H1 (cell line): ENCODE measurements around the gene WFDC1. TPM values are rescaled to one million over a fixed set of nuclear protein-coding genes. Genes with fewer than 3 reads are reported as not detected.

Experiments
- CTCF ChIA-PET: fragments of 300-600 bp; sonication (Branson Sonifier 250); formaldehyde crosslinking; loops from one replicate; lab custom pipeline; 2021; ENCODE audit not compliant: partially characterized antibody; lab: Charles Lee
- POLR2A ChIA-PET: fragments of 300-600 bp; sonication (Branson Sonifier 250); formaldehyde crosslinking; loops from one replicate; lab custom pipeline; 2021; ENCODE audit warnings: inconsistent platforms; ENCODE audit not compliant: partially characterized antibody; lab: Charles Lee
- DNase-seq, 2 experiments: peaks; one replicate each; pipeline versions ENCODE4 v3.0.0 to v3.0.0-alpha.2; 2010 to 2022; ENCODE audit warnings: low spot score in 2 of 2, low read depth in 1 of 2, mixed read lengths in 1 of 2
- FAIRE-seq: peaks from 2 replicates; lab custom pipeline; 2011; peaks lifted over from hg19 to GRCh38; lab: Jason Lieb, UNC
- H2AFZ ChIP-seq: 2 replicates; pipeline ENCODE4 v1.8.1; 2012; ENCODE audit warnings: low read length, inconsistent platforms
- H2AK5ac ChIP-seq: 2 replicates; pipeline ENCODE4 v1.6.1; 2013; ENCODE audit warnings: low read depth, low read length
- H2BK120ac ChIP-seq: replicated peaks from 2 replicates; pipeline ENCODE3; 2013; ENCODE audit warnings: low read depth, low read length, inconsistent platforms
- H2BK12ac ChIP-seq: 2 replicates; pipeline ENCODE4 v1.6.1; 2013; ENCODE audit warnings: low read depth, low read length
- H2BK15ac ChIP-seq: 2 replicates; pipeline ENCODE4 v1.6.1; 2013; ENCODE audit warnings: low read length
- H2BK20ac ChIP-seq: 2 replicates; pipeline ENCODE4 v1.6.1; 2013; ENCODE audit warnings: low read length
- H2BK5ac ChIP-seq: 2 replicates; pipeline ENCODE4 v1.6.1; 2013; ENCODE audit warnings: low read depth, low read length
- H3K14ac ChIP-seq: 2 replicates; pipeline ENCODE4 v1.6.1; 2013; ENCODE audit warnings: inconsistent platforms; ENCODE audit not compliant: insufficient read length
- H3K18ac ChIP-seq: 2 replicates; pipeline ENCODE4 v1.6.1; 2013; ENCODE audit warnings: low read length; ENCODE audit errors: extremely low read depth
- H3K23ac ChIP-seq: 2 replicates; pipeline ENCODE4 v1.6.1; 2013; ENCODE audit warnings: inconsistent platforms; ENCODE audit not compliant: insufficient read length
- H3K23me2 ChIP-seq: 2 replicates; pipeline ENCODE4 v1.6.1; 2013; ENCODE audit warnings: low read depth, low read length
- H3K27ac ChIP-seq: 2 replicates; pipeline ENCODE4 v1.6.1; 2011; ENCODE audit warnings: low read depth, low read length, inconsistent platforms
- H3K27me3 ChIP-seq, 4 experiments: replicated peaks in 1 of 4; 1 replicate in 1 of 4; 2 replicates in 3 of 4; pipeline versions ENCODE4 v1.6.1 to v1.8.1; 2011 to 2013; ENCODE audit warnings: low read length in 3 of 4, mild to moderate bottlenecking in 3 of 4, inconsistent platforms in 2 of 4, mixed read lengths in 2 of 4, moderate library complexity in 1 of 4; ENCODE audit not compliant: control insufficient read depth in 3 of 4, insufficient read depth in 3 of 4; ENCODE audit errors: extremely low read depth in 1 of 4
- H3K36me3 ChIP-seq, 4 experiments: 2 replicates each; pipeline versions ENCODE4 v1.6.1 to v1.8.1; 2011 to 2013; ENCODE audit warnings: mild to moderate bottlenecking in 4 of 4, low read length in 3 of 4, moderate library complexity in 2 of 4, control low read depth in 1 of 4, inconsistent platforms in 1 of 4; ENCODE audit not compliant: insufficient read depth in 4 of 4, control insufficient read depth in 2 of 4
- H3K4ac ChIP-seq: replicated peaks from 2 replicates; pipeline ENCODE3; 2013; ENCODE audit warnings: low read length, low read depth, mixed read lengths, inconsistent platforms; ENCODE audit not compliant: insufficient read length
- H3K4me1 ChIP-seq, 4 experiments: replicated peaks in 1 of 4; 1 replicate in 1 of 4; 2 replicates in 3 of 4; pipeline versions ENCODE4 v1.6.1 to v1.8.1; 2011 to 2013; ENCODE audit warnings: low read length in 3 of 4, inconsistent platforms in 2 of 4, mixed read lengths in 1 of 4; ENCODE audit not compliant: insufficient read depth in 4 of 4, control insufficient read depth in 3 of 4
- H3K4me2 ChIP-seq, 2 experiments: 2 replicates each; pipeline versions ENCODE4 v1.6.1 to v1.8.1; 2011 to 2013; ENCODE audit warnings: low read depth in 2 of 2, low read length in 2 of 2, control low read depth in 1 of 2, inconsistent platforms in 1 of 2, mild to moderate bottlenecking in 1 of 2; ENCODE audit not compliant: insufficient read depth in 1 of 2
- H3K4me3 ChIP-seq, 4 experiments: fragments of 200-600, 300-600 bp in 1 of 4; sonication (generic), shearing (Covaris generic), sonication (Bioruptor Twin) in 1 of 4; 2 replicates each; pipeline versions ENCODE4 v1.5.1 to v1.8.1; 2011 to 2016; ENCODE audit warnings: low read length in 4 of 4, low read depth in 3 of 4, control low read depth in 2 of 4, inconsistent platforms in 2 of 4, mild to moderate bottlenecking in 2 of 4, mixed read lengths in 1 of 4, moderate library complexity in 1 of 4; ENCODE audit not compliant: insufficient read depth in 2 of 4; ENCODE audit errors: extremely low read depth in 1 of 4
- H3K56ac ChIP-seq: replicated peaks from 2 replicates; pipeline ENCODE3; 2013; ENCODE audit warnings: low read depth, mild to moderate bottlenecking, mixed read lengths, low read length, inconsistent platforms; ENCODE audit not compliant: insufficient read length
- H3K79me1 ChIP-seq: 2 replicates; pipeline ENCODE4 v1.6.1; 2013; ENCODE audit warnings: low read depth, low read length, control low read depth
- H3K79me2 ChIP-seq, 2 experiments: 2 replicates each; pipeline versions ENCODE4 v1.6.1 to v1.8.1; 2012 to 2013; ENCODE audit warnings: low read length in 2 of 2, mild to moderate bottlenecking in 2 of 2, inconsistent platforms in 1 of 2; ENCODE audit not compliant: insufficient read depth in 2 of 2, control insufficient read depth in 1 of 2
- H3K9ac ChIP-seq, 4 experiments: replicated peaks in 1 of 4; 1 replicate in 1 of 4; 2 replicates in 3 of 4; pipeline versions ENCODE4 v1.6.1 to v1.8.1; 2011 to 2013; ENCODE audit warnings: low read depth in 3 of 4, low read length in 3 of 4, control low read depth in 2 of 4, mild to moderate bottlenecking in 2 of 4, moderate library complexity in 2 of 4, inconsistent platforms in 1 of 4; ENCODE audit errors: extremely low read depth in 1 of 4
- H3K9me3 ChIP-seq, 2 experiments: 2 replicates each; pipeline versions ENCODE4 v1.6.1 to v1.8.1; 2012 to 2013; ENCODE audit warnings: mild to moderate bottlenecking in 2 of 2, moderate library complexity in 2 of 2, control low read depth in 1 of 2, inconsistent platforms in 1 of 2, low read depth in 1 of 2, low read length in 1 of 2, mixed read lengths in 1 of 2; ENCODE audit not compliant: insufficient read depth in 2 of 2
- H4K20me1 ChIP-seq, 2 experiments: replicated peaks in 1 of 2; 2 replicates each; pipeline versions ENCODE3 to v1.8.1; 2011 to 2013; ENCODE audit warnings: inconsistent platforms in 2 of 2, low read length in 2 of 2, mild to moderate bottlenecking in 1 of 2; ENCODE audit not compliant: insufficient read depth in 2 of 2, control insufficient read depth in 1 of 2
- H4K5ac ChIP-seq: 2 replicates; pipeline ENCODE4 v1.6.1; 2013; ENCODE audit warnings: low read length, low read depth, mixed read lengths, inconsistent platforms; ENCODE audit not compliant: insufficient read length
- H4K8ac ChIP-seq: 2 replicates; pipeline ENCODE4 v1.8.0; 2013; ENCODE audit warnings: mild to moderate bottlenecking, moderate library complexity, low read length, inconsistent platforms; ENCODE audit not compliant: insufficient read depth; ENCODE audit errors: extremely low read depth
- H4K91ac ChIP-seq: replicated peaks from 2 replicates; pipeline ENCODE3; 2013; ENCODE audit warnings: low read length, mixed read lengths, inconsistent platforms; ENCODE audit not compliant: insufficient read length
- ASH2L ChIP-seq: fragments of 200-600, 300-600 bp; sonication (generic); IDR thresholded peaks from one replicate; pipeline ENCODE4 v1.7.1; 2017; ENCODE audit warnings: low read length
- BCL11A ChIP-seq, 2 experiments: IDR thresholded peaks; one replicate each; pipeline ENCODE4 v1.6.1; 2011; ENCODE audit warnings: low read depth in 2 of 2, low read length in 2 of 2, mild to moderate bottlenecking in 2 of 2
- CEBPB ChIP-seq: IDR thresholded peaks from 2 replicates; pipeline ENCODE4 v1.6.1; 2012; ENCODE audit warnings: low read depth, low read length
- CHD1 ChIP-seq: IDR thresholded peaks from 2 replicates; pipeline ENCODE4 v1.6.1; 2012; ENCODE audit warnings: low read depth, low read length, improper control_type of control experiment
- CHD2 ChIP-seq: IDR thresholded peaks from 2 replicates; pipeline ENCODE4 v1.6.1; 2012; ENCODE audit warnings: low read length, improper control_type of control experiment
- JUND ChIP-seq: IDR thresholded peaks from 2 replicates; pipeline ENCODE4 v1.6.1; 2011; ENCODE audit warnings: mild to moderate bottlenecking, improper control_type of control experiment, low read length
- KDM1A ChIP-seq: fragments of 200-600, 300-600 bp; sonication (generic); IDR thresholded peaks from 2 replicates; pipeline ENCODE4 v1.7.1; 2016; ENCODE audit warnings: mild to moderate bottlenecking, low read length, borderline replicate concordance
- MAFK ChIP-seq: IDR thresholded peaks from 2 replicates; pipeline ENCODE4 v1.6.1; 2012; ENCODE audit warnings: low read depth, mild to moderate bottlenecking, improper control_type of control experiment, low read length
- RFX5 ChIP-seq: IDR thresholded peaks from 2 replicates; pipeline ENCODE4 v1.6.1; 2011; ENCODE audit warnings: low read depth, low read length, improper control_type of control experiment, borderline replicate concordance
- SP4 ChIP-seq: IDR thresholded peaks from 2 replicates; pipeline ENCODE4 v1.6.1; 2012; ENCODE audit warnings: low read length, inconsistent platforms
- TEAD4 ChIP-seq: IDR thresholded peaks from 2 replicates; pipeline ENCODE4 v1.6.1; 2012; ENCODE audit warnings: low read depth, low read length, inconsistent platforms, mixed read lengths
- ZNF274 ChIP-seq: IDR thresholded peaks from 2 replicates; pipeline ENCODE4 v1.7.0; 2012; ENCODE audit warnings: low read length, borderline replicate concordance; ENCODE audit errors: extremely low read depth
- WGBS, 2 experiments: shearing (Covaris generic) in 1 of 2; methylation state at CpG; one replicate each; pipeline versions ENCODE4 v1.1.6 to v1.1.7; 2013 to 2015; ENCODE audit warnings: low lambda C conversion rate in 2 of 2, mixed read lengths in 2 of 2, inconsistent platforms in 1 of 2, low coverage in 1 of 2, missing lambda C conversion rate in 1 of 2; ENCODE audit not compliant: insufficient replicate concordance in 2 of 2, insufficient coverage in 1 of 2, insufficient read length in 1 of 2; ENCODE audit errors: extremely low coverage in 1 of 2, missing lambda C conversion rate in 1 of 2; 5-methylcytosine and 5-hydroxymethylcytosine counted together
- polyA plus RNA-seq, 7 experiments: library from polyadenylated mRNA; depleted of rRNA in 3 of 7; stranded (reverse) in 5 of 7; unstranded in 2 of 7; fragments of >200 nt in 5 of 7; fragments of 200-250 nt in 2 of 7; gene quantifications; 1 replicate in 5 of 7; 2 replicates in 1 of 7; 4 replicates in 1 of 7; pipeline versions ENCODE4 v1.2.1 to v1.2.3, GENCODE V29; 2011 to 2013; ENCODE audit warnings: missing spikeins in 2 of 7, mixed read lengths in 2 of 7
- total RNA-seq: library from RNA; stranded (reverse); fragmentation: NEBNext Ultra II Directional; extraction: Animal tissue kit (Norgen Biotek cat#: 25700); gene quantifications from 2 replicates; pipeline ENCODE4 v1.2.1, GENCODE V29; 2021
- TF ChIP-seq, protein P1 (sequence below), 3 experiments: IDR thresholded peaks; 1 replicate in 2 of 3; 2 replicates in 1 of 3; pipeline versions ENCODE4 v1.5.1 to v1.6.1; 2011; ENCODE audit warnings: low read length in 3 of 3, mild to moderate bottlenecking in 3 of 3, inconsistent platforms in 2 of 3, low read depth in 1 of 3, moderate library complexity in 1 of 3; ENCODE audit not compliant: insufficient read depth in 1 of 3; ENCODE audit errors: control extremely low read depth in 1 of 3

WFDC1 gene
- total and polyA plus RNA-seq, 2 of the 8 experiments (the other 6 are each of a cell fraction or from before 2014, with no cell fraction given), result 0.70 to 1.1 TPM

DNA sequence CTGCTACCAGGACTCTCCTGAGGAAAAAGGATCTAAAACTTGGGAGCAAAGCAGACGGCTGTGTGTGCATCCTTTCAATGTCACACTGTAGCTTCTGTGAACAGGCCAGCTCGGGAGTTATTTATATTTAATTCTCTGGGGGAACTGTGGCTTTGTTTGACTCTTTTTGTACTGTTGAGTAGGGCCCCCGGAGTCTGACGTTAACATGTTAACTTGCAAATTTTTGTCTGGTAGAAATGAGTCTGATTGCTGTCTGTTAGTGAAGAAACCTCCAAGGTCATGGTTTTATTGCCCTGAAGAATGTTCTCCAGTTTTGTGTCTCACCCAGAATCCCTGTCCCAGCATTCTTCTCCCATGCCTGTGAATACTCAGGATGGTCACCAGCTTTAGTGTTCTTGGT is 40.6 kb upstream of the WFDC1 start:
- H3K56ac ChIP-seq, result no peak overlapping the region
- no peak overlapping the region for H3K4ac ChIP-seq
- H2BK120ac ChIP-seq, result no peak overlapping the region
- H4K20me1 ChIP-seq, result no peaks in the 10 kb centered on the region
- H2AK5ac ChIP-seq, result no peak overlapping the region
- H3K23me2 ChIP-seq, result no peaks in the 10 kb centered on the region; the same call in 1 of the 2 replicates
- no peak overlapping the region for H4K8ac ChIP-seq
- no peak overlapping the region for H3K18ac ChIP-seq
- H2BK12ac ChIP-seq, result no peak overlapping the region
- 88% methylated on average over 4 of the region's 4 CpGs; no CpG with 5 or more reads in 1 of the 2 experiments for WGBS, 2 experiments
- ChIA-PET CTCF (interaction anchor here (0.6 kb wide), 1 partner anchor 493 kb away, joined by 3 read pairs; no protein-coding TSS in a partner anchor), POLR2A (interaction anchor here (0.6 kb wide), 1 partner anchor 228 kb away, joined by 3 read pairs; no protein-coding TSS in a partner anchor)
- no peak overlapping the region for H3K9ac ChIP-seq
- peaks cover 0 to 3% (median 0%) of the 10 kb centered on the region in 4 experiments; a peak in 1 of 7 replicates for H3K27me3 ChIP-seq
- no peak overlapping the region for H3K4me3 ChIP-seq
- H2BK15ac ChIP-seq, result no peak overlapping the region
- no peak overlapping the region for H2BK5ac ChIP-seq
- no peak overlapping the region for H3K23ac ChIP-seq
- H4K91ac ChIP-seq, result no peak overlapping the region
- H4K5ac ChIP-seq, result no peak overlapping the region
- FAIRE-seq (no peak), DNase-seq (no peak)
- no peak overlapping the region for H3K27ac ChIP-seq
- H3K4me1 ChIP-seq, result no peaks in the 10 kb centered on the region
- H3K79me1 ChIP-seq, result no peaks in the 10 kb centered on the region
- H3K79me2 ChIP-seq, result no peaks in the 10 kb centered on the region; a peak in 1 of 4 replicates
- H3K36me3 ChIP-seq, result no peaks in the 10 kb centered on the region
- H3K4me2 ChIP-seq, result no peak overlapping the region
- H2BK20ac ChIP-seq, result no peak overlapping the region
- H3K14ac ChIP-seq, result no peak overlapping the region
- peaks cover 4 to 5% of the 10 kb centered on the region in 2 experiments; a peak in 1 of 4 replicates for H3K9me3 ChIP-seq
- no peak overlapping the region for H2AFZ ChIP-seq
- TF ChIP-seq SP4 (no peak), CHD1 (no peak), TEAD4 (no peak), ZNF274 (no peak), RFX5 (no peak), MAFK (no peak), CEBPB (no peak), ASH2L (no peak), JUND (no peak), KDM1A (no peak), BCL11A (IDR thresholded peaks at IDR 0.05; ENCODE audit: low read depth in 2 of 2, low read length in 2 of 2) (no peak), CHD2 (no peak)
- TF ChIP-seq, protein P1, sequence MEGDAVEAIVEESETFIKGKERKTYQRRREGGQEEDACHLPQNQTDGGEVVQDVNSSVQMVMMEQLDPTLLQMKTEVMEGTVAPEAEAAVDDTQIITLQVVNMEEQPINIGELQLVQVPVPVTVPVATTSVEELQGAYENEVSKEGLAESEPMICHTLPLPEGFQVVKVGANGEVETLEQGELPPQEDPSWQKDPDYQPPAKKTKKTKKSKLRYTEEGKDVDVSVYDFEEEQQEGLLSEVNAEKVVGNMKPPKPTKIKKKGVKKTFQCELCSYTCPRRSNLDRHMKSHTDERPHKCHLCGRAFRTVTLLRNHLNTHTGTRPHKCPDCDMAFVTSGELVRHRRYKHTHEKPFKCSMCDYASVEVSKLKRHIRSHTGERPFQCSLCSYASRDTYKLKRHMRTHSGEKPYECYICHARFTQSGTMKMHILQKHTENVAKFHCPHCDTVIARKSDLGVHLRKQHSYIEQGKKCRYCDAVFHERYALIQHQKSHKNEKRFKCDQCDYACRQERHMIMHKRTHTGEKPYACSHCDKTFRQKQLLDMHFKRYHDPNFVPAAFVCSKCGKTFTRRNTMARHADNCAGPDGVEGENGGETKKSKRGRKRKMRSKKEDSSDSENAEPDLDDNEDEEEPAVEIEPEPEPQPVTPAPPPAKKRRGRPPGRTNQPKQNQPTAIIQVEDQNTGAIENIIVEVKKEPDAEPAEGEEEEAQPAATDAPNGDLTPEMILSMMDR (IDR thresholded peaks at IDR 0.05; ENCODE audit: control extremely low read depth in 1 of 3, insufficient read depth in 1 of 3, low read depth in 1 of 3, low read length in 3 of 3), result no peak
